CD4-positive, alpha-beta T cell (primary cell): ENCODE results near the gene UBP1. TPM values are rescaled to one million over a fixed set of nuclear protein-coding genes. Genes with fewer than 3 reads are reported as not detected.

ENCODE experiments used
- ATAC-seq: fragments of 200-7000 bp; cut with Tn5 transposase; one replicate; pipeline ENCODE4 v1.10.0; 2022; ENCODE audit warnings: mild to moderate bottlenecking; ENCODE audit not compliant: poor library complexity
- CTCF ChIA-PET: fragments of 350-600 bp; sonication (Branson Sonifier 250); formaldehyde crosslinking; loops from one replicate; lab custom pipeline; 2021; ENCODE audit warnings: antibody characterized with exemption, inconsistent platforms; lab: Charles Lee
- POLR2A ChIA-PET: fragments of 350-600 bp; sonication (Branson Sonifier 250); formaldehyde crosslinking; loops from one replicate; lab custom pipeline; 2021; ENCODE audit warnings: antibody characterized with exemption, inconsistent platforms; lab: Charles Lee
- DNase-seq, 14 experiments: peaks; one replicate each; pipeline ENCODE4 v3.0.0-alpha.2; 2013 to 2020; ENCODE audit warnings: mixed read lengths in 2 of 14
- H3K27ac ChIP-seq, 2 donors: one replicate each; pipeline versions ENCODE4 v1.5.1 to v1.7.0; 2013; ENCODE audit warnings: low read length in 2 of 2, low read depth in 1 of 2, mild to moderate bottlenecking in 1 of 2
- H3K27me3 ChIP-seq, 2 experiments: 1 replicate in 1 of 2; 2 replicates in 1 of 2; pipeline versions ENCODE4 v1.6.1 to v1.7.0; 2013; ENCODE audit warnings: low read length in 2 of 2, control low read depth in 1 of 2, mild to moderate bottlenecking in 1 of 2, moderate library complexity in 1 of 2; ENCODE audit not compliant: insufficient read depth in 2 of 2, control insufficient read depth in 1 of 2
- H3K36me3 ChIP-seq: one replicate; pipeline ENCODE4 v1.6.1; 2013; ENCODE audit warnings: low read length, control low read depth; ENCODE audit not compliant: insufficient read depth
- H3K4me1 ChIP-seq: one replicate; pipeline ENCODE4 v1.6.1; 2013; ENCODE audit warnings: low read length, control low read depth; ENCODE audit not compliant: insufficient read depth
- H3K4me3 ChIP-seq: one replicate; pipeline ENCODE4 v1.5.1; 2013; ENCODE audit warnings: mild to moderate bottlenecking, low read length, moderate library complexity
- H3K9me3 ChIP-seq, 2 experiments: 1 replicate in 1 of 2; 2 replicates in 1 of 2; pipeline versions ENCODE4 v1.6.1 to v1.7.0; 2013; ENCODE audit warnings: low read length in 2 of 2, mild to moderate bottlenecking in 2 of 2, control low read depth in 1 of 2, moderate library complexity in 1 of 2; ENCODE audit not compliant: control insufficient read depth in 1 of 2, insufficient read depth in 1 of 2
- H3K27ac Mint-ChIP-seq: one replicate; pipeline ENCODE4 v1.8.0; 2020; ENCODE audit warnings: mixed read lengths
- H3K27me3 Mint-ChIP-seq: one replicate; pipeline ENCODE4 v1.8.0; 2021; ENCODE audit warnings: mixed read lengths
- H3K36me3 Mint-ChIP-seq: one replicate; pipeline ENCODE4 v1.8.0; 2021; ENCODE audit warnings: low read depth, mixed read lengths
- H3K4me1 Mint-ChIP-seq: one replicate; pipeline ENCODE4 v1.8.0; 2021; ENCODE audit warnings: low read depth, mixed read lengths
- H3K4me3 Mint-ChIP-seq: one replicate; pipeline ENCODE4 v1.8.0; 2020; ENCODE audit warnings: mild to moderate bottlenecking, mixed read lengths
- H3K9me3 Mint-ChIP-seq: one replicate; pipeline ENCODE4 v1.8.0; 2020; ENCODE audit warnings: mixed read lengths
- intact Hi-C, 2 experiments: fragments of 100-400 bp; cut with DNase I in 1 of 2; cut with micrococcal nuclease in 1 of 2; formaldehyde crosslinking; loops; one replicate each; pipeline versions ENCODE4 v1.15.1 to v1.9.0; 2023 to 2025; cut with DNase I, micrococcal nuclease
- total RNA-seq, 174 experiments: library from RNA in 2 of 174; stranded (reverse) in 2 of 174; gene quantifications; one replicate each; pipeline ENCODE4 v1.2.3 and lab custom pipeline; 2021 to 2026
- TF ChIP-seq, protein P1 (sequence below): fragments of 200-600 bp; IDR thresholded peaks from one replicate; pipeline ENCODE4 v1.8.0; 2022; ENCODE audit warnings: antibody characterized with exemption, mild to moderate bottlenecking

UBP1 gene
- total RNA-seq, 2 experiments from 2014 or later: 59.5 to 61.6 TPM

DNA sequence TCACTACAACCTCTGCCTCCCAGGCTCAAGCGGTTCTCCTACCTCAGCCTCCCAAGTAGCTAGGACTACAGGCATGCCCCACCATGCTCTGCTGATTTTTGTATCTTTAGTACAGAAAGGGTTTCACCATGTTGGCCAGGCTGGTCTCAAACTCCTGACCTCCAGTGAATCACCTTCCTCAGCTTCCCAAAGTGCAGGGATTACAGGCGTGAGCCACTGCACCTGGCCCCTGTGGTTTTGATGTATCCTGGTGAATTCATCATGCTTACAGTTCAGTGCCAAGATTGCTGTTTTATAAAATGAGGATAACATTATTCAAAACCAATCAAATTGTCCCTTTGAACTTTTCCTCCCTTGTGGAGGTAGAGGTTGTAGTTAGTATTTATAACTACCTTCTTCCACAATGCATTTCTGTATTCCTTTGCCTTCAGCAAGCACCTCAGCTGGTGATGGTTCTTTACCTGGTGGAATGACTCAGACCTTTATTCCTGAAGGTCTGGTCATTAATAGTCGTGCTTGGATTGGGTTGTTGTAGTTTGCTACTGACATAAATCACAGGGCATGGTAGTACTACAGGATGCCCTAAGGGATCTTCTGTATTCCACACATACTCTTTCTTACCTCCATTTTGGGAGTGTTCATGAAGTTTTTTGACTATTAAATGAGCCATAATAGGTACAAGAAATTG is 76.9 kb downstream of the UBP1 start:
- DNase-seq: no peak
- ChIA-PET POLR2A (no interaction called here), CTCF (interaction anchor here (2.1 kb wide), 1 partner anchor 9 kb away, joined by 6 read pairs; no protein-coding TSS in a partner anchor)
- H3K27ac ChIP-seq: no peak overlapping the region
- TF ChIP-seq, protein P1, sequence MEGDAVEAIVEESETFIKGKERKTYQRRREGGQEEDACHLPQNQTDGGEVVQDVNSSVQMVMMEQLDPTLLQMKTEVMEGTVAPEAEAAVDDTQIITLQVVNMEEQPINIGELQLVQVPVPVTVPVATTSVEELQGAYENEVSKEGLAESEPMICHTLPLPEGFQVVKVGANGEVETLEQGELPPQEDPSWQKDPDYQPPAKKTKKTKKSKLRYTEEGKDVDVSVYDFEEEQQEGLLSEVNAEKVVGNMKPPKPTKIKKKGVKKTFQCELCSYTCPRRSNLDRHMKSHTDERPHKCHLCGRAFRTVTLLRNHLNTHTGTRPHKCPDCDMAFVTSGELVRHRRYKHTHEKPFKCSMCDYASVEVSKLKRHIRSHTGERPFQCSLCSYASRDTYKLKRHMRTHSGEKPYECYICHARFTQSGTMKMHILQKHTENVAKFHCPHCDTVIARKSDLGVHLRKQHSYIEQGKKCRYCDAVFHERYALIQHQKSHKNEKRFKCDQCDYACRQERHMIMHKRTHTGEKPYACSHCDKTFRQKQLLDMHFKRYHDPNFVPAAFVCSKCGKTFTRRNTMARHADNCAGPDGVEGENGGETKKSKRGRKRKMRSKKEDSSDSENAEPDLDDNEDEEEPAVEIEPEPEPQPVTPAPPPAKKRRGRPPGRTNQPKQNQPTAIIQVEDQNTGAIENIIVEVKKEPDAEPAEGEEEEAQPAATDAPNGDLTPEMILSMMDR: no peak
- no peaks in the 10 kb centered on the region for H3K36me3 ChIP-seq
- H3K36me3 Mint-ChIP-seq: no peaks in the 10 kb centered on the region
- H3K9me3 Mint-ChIP-seq: no peaks in the 10 kb centered on the region
- H3K4me1 Mint-ChIP-seq: no peaks in the 10 kb centered on the region
- intact Hi-C loops: no loop called here
- no peak overlapping the region for H3K27ac Mint-ChIP-seq
- H3K4me1 ChIP-seq: no peaks in the 10 kb centered on the region
- no peak for ATAC-seq
- H3K4me3 ChIP-seq: no peak overlapping the region
- H3K27me3 Mint-ChIP-seq: peaks cover 12% of the 10 kb centered on the region
- no peaks in the 10 kb centered on the region for H3K9me3 ChIP-seq
- H3K4me3 Mint-ChIP-seq: no peak overlapping the region
- no peaks in the 10 kb centered on the region for H3K27me3 ChIP-seq

- Mint-ChIP-seq H3K4me1 (no peaks in the 10 kb centered on the region), H3K36me3 (no peaks in the 10 kb centered on the region), H3K27me3 (peaks cover 12% of the 10 kb centered on the region), H3K4me3 (no peak overlapping the region), H3K27ac (no peak overlapping the region), H3K9me3 (no peaks in the 10 kb centered on the region)
- ATAC-seq (no peak), DNase-seq (no peak)
- Histone ChIP-seq H3K4me3 (no peak overlapping the region), H3K4me1 (no peaks in the 10 kb centered on the region), H3K36me3 (no peaks in the 10 kb centered on the region), H3K9me3 (no peaks in the 10 kb centered on the region), H3K27ac (no peak overlapping the region), H3K27me3 (no peaks in the 10 kb centered on the region)
- CTCF ChIA-PET: interaction anchor here (1.3 kb wide), 1 partner anchor 8 kb away, joined by 3 read pairs; no protein-coding TSS in a partner anchor
- TF ChIP-seq, protein P1: no peak
- intact Hi-C loops: no loop called here
- POLR2A ChIA-PET: no interaction called here
Observed at GRCh38 chr3:33360136-33360825, 79.9 kb downstream of the UBP1 start.

DNA sequence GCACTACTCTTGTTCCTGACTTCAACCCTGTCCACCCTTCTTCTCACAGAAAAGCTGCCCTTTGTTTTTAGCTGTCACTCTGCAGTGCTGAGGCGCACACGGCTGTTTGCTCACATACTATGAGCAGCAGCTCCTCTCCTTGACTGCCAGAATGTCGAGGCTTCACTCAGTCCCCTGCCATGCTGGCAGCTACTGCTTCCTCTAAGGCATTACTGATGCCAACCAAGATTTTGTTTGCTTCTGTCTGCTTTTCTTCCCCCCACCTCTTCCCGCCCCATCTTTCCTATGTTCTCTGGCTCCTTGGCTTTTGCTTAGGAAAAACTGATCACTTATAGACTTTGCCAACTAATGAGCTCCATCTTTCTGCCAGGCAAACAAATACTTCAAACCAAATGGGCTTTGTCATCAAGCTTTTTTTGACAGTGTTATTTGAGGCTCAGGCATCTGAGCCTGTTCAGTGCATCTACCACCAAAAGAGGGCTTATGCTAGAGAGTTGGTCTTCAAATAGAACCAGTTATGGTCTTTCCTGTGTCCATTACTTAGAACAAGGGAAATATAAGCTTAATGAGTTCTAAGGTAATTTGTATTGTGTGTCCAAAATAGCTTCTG is 81.9 kb downstream of the UBP1 start:
- no peaks in the 10 kb centered on the region for H3K36me3 Mint-ChIP-seq
- no peaks in the 10 kb centered on the region for H3K4me1 ChIP-seq
- no peaks in the 10 kb centered on the region for H3K4me1 Mint-ChIP-seq
- no peaks in the 10 kb centered on the region for H3K36me3 ChIP-seq
- no peaks in the 10 kb centered on the region for H3K9me3 ChIP-seq
- intact Hi-C loops: no loop called here
- H3K27me3 ChIP-seq: peaks cover 0 to 4% of the 10 kb centered on the region in 2 experiments
- TF ChIP-seq, protein P1: no peak
- ChIA-PET CTCF (no interaction called here), POLR2A (no interaction called here)
- H3K9me3 Mint-ChIP-seq: no peaks in the 10 kb centered on the region
- H3K27me3 Mint-ChIP-seq: peaks cover 12% of the 10 kb centered on the region
- H3K4me3 Mint-ChIP-seq: no peak overlapping the region
- H3K27ac Mint-ChIP-seq: no peak overlapping the region
- H3K27ac ChIP-seq: no peak overlapping the region
- H3K4me3 ChIP-seq: no peak overlapping the region
- DNase-seq (no peak), ATAC-seq (no peak)
